GM12874 (cell line): ENCODE measurements around the gene PHETA2.

ENCODE experiments used
- CTCF ChIP-seq: IDR thresholded peaks from 2 replicates; pipeline ENCODE4 v1.5.1; 2011; ENCODE audit warnings: low read depth, mild to moderate bottlenecking, control low read depth, low read length, moderate library complexity; ENCODE audit not compliant: insufficient read depth

Gene PHETA2

GRCh38 chr22:42074132-42074811 lies at the start of gene PHETA2:
TSS of gene PHETA2 (plus strand) at chr22:42074248. CDS start at chr22:42077294, 3,046 bp downstream.
- peak; percentile 61 for TF ChIP-seq CTCF

GRCh38 chr22:42025421-42025820 lies 48.6 kb upstream of the PHETA2 start:
- TF ChIP-seq CTCF = no peak

GRCh38 chr22:42026705-42027104 lies 47.3 kb upstream of the PHETA2 start:
- no peak for TF ChIP-seq CTCF

GRCh38 chr22:42033263-42034181 lies 40.5 kb upstream of the PHETA2 start:
- TF ChIP-seq CTCF = no peak

- no peak for TF ChIP-seq CTCF
Measured at GRCh38 chr22:42035256-42035655, 38.8 kb upstream of the PHETA2 start.

- no peak for TF ChIP-seq CTCF
Measured at GRCh38 chr22:42039271-42039670, 34.8 kb upstream of the PHETA2 start.

GRCh38 chr22:42041784-42042183 lies 32.3 kb upstream of the PHETA2 start:
- TF ChIP-seq CTCF = no peak
